Cardiac fibroblast (primary cell): ENCODE data around the gene TMOD3.
A peak's percentile ranks its signal among the peaks of the same experiment; 100 is the strongest.

Source experiments
- DNase-seq, 2 donors: peaks; one replicate each; pipeline versions ENCODE4 v3.0.0 to v3.0.0-alpha.2; 2010; ENCODE audit warnings: low read depth in 2 of 2
- H3K4me3 ChIP-seq, 2 donors: replicated peaks in 1 of 2; 1 replicate in 1 of 2; 2 replicates in 1 of 2; pipeline ENCODE4 v1.5.1; 2011; ENCODE audit warnings: low read depth in 2 of 2, low read length in 2 of 2, mild to moderate bottlenecking in 2 of 2, moderate library complexity in 1 of 2
- CTCF ChIP-seq: IDR thresholded peaks from one replicate; pipeline ENCODE4 v1.5.1; 2011; ENCODE audit warnings: low read depth, mild to moderate bottlenecking, low read length, inconsistent platforms

TMOD3 gene

DNA sequence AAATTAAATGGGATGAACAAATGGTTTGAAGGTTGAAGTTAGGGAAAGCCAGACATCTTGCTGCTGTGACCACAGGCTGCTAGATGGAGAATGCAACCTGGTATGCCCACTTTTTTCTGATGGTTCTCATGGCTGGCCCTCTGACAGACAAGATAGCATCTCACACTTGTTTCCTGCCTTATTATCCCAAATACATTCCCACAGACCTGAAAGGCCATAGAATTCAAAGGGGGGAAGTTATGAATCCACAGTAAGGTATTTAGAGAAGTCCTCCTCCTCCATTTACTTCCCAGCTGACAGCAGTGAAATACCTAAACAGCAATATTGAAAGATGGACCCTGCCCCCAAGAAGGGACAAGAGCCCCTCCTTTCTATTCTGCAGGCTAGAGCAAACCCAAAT is 109.8 kb downstream of the TMOD3 start:
- H3K4me3 ChIP-seq: no peak overlapping the region
- peak in 1 of 2 donors; percentile 37 for DNase-seq
- no peak for TF ChIP-seq CTCF

GRCh38 chr15:51947124-51947523 is 117.7 kb downstream of the TMOD3 start:
- no peak overlapping the region for H3K4me3 ChIP-seq
- DNase-seq: no peak

DNA sequence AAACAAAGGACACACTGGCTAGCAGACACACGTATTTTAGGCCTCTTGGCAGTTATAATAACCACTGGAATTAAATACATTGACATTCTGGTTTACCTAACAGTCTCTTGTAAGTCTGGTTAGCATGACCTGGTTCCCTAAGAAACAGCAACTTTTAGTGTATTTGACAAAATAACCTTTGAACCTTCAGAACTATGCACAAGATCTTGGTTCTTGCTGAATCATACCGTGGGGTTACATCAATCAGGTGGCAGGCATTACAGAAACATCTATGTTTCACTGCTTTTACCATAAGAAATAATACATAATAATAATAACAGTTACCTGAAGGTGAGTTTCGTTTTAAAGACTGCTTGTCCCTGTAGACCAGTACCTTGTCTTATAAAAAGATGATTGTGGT is 123.4 kb downstream of the TMOD3 start:
- no peak overlapping the region for H3K4me3 ChIP-seq
- no peak for DNase-seq
- TF ChIP-seq CTCF: no peak

More at GRCh38 chr15:51947124-51947523, 117.7 kb downstream of the TMOD3 start:
- TF ChIP-seq CTCF: no peak

DNA sequence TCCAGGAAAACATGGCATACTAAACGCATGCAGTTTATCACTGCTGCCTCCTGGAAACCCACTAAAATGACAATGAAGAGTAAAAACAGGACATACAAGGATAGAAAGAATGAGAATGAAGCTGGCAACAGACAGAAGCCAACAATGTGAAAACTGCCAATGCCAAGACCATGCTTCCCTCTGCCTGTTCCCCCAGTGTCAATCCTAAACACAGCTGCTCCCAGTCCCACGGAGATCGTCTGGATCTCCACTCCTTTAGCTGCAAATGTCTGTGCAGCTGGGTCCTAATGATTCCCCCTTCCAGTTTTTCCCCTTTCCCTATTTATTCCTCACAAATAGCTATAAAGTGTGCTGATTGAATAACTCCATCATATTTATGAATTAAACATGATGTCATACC is 126.1 kb downstream of the TMOD3 start:
- TF ChIP-seq CTCF: no peak
- no peak for DNase-seq
- no peak overlapping the region for H3K4me3 ChIP-seq
